ENCODE measurements around the gene AOC1. TPM values are rescaled to one million over a fixed set of nuclear protein-coding genes. Genes with fewer than 3 reads are reported as not detected.

AOC1 gene
- total and polyA plus RNA-seq, 7 donors: 1.4 to 155 (median 47.3) TPM; not detected in 3

DNA sequence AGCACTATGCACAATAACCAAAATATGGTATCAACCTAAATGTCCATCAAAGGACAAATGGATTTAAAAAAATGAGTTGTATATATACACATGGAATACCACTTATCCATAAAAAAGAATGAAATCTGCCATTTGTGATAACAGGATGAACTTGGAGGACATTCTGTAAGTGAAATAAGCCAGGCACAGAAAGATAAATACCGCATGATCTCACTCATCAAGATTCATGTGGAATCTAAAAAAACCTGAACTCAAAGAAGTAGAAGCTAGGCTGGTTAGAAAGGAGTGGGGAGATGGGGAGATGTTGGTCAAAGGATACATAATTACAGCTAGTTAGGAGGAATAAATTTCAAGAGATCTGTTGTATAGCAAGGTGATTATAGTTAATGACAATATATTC is 17.3 kb upstream of the AOC1 start:
- Histone ChIP-seq H3K4me1 (no peaks in the 10 kb centered on the region), H3K27me3 (no peaks in the 10 kb centered on the region), H3K9me3 (no peaks in the 10 kb centered on the region), H3K36me3 (no peaks in the 10 kb centered on the region), H3K4me3 (no peak overlapping the region), H3K27ac (no peak overlapping the region)
- TF ChIP-seq POLR2A (IDR thresholded peaks at IDR 0.05): no peak
- TF ChIP-seq, protein P1, sequence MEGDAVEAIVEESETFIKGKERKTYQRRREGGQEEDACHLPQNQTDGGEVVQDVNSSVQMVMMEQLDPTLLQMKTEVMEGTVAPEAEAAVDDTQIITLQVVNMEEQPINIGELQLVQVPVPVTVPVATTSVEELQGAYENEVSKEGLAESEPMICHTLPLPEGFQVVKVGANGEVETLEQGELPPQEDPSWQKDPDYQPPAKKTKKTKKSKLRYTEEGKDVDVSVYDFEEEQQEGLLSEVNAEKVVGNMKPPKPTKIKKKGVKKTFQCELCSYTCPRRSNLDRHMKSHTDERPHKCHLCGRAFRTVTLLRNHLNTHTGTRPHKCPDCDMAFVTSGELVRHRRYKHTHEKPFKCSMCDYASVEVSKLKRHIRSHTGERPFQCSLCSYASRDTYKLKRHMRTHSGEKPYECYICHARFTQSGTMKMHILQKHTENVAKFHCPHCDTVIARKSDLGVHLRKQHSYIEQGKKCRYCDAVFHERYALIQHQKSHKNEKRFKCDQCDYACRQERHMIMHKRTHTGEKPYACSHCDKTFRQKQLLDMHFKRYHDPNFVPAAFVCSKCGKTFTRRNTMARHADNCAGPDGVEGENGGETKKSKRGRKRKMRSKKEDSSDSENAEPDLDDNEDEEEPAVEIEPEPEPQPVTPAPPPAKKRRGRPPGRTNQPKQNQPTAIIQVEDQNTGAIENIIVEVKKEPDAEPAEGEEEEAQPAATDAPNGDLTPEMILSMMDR (IDR thresholded peaks at IDR 0.05): no peak
- no peak for TF ChIP-seq POLR2AphosphoS5 (IDR thresholded peaks at IDR 0.05)
- TF ChIP-seq EP300 (IDR thresholded peaks at IDR 0.05): no peak
- intact Hi-C loops (cut with DNase I): no loop called here
- WGBS, 2 donors: 85 to 93% methylated on average over 1 of the region's 1 CpG
- no peak for DNase-seq

GRCh38 chr7:150835702-150836280 is 16.5 kb upstream of the AOC1 start:
- WGBS, 2 donors: 80 to 86% methylated on average over 6 of the region's 6 CpGs
- TF ChIP-seq POLR2AphosphoS5 (IDR thresholded peaks at IDR 0.05): no peak
- no peak for TF ChIP-seq POLR2A (IDR thresholded peaks at IDR 0.05)
- no peak for TF ChIP-seq EP300 (IDR thresholded peaks at IDR 0.05)
- H3K4me1 ChIP-seq: no peaks in the 10 kb centered on the region
- H3K27ac ChIP-seq: no peak overlapping the region
- no peaks in the 10 kb centered on the region for H3K36me3 ChIP-seq
- H3K27me3 ChIP-seq: no peaks in the 10 kb centered on the region
- no peaks in the 10 kb centered on the region for H3K9me3 ChIP-seq
- DNase-seq: peak; percentile 36
- intact Hi-C loops (cut with DNase I): no loop called here
- H3K4me3 ChIP-seq: no peak overlapping the region

- Histone ChIP-seq H3K9me3 (no peaks in the 10 kb centered on the region), H3K27ac (no peak overlapping the region), H3K27me3 (no peaks in the 10 kb centered on the region), H3K4me3 (no peak overlapping the region), H3K4me1 (no peaks in the 10 kb centered on the region), H3K36me3 (no peaks in the 10 kb centered on the region)
- TF ChIP-seq POLR2A (IDR thresholded peaks at IDR 0.05) (no peak), EP300 (IDR thresholded peaks at IDR 0.05) (no peak), POLR2AphosphoS5 (IDR thresholded peaks at IDR 0.05) (no peak)
- WGBS, 2 donors: 86 to 90% methylated on average over 7 of the region's 7 CpGs
- intact Hi-C loops (cut with DNase I): no loop called here
- DNase-seq: peak; percentile 36
Observed at GRCh38 chr7:150838965-150839650, 13.2 kb upstream of the AOC1 start.

DNA sequence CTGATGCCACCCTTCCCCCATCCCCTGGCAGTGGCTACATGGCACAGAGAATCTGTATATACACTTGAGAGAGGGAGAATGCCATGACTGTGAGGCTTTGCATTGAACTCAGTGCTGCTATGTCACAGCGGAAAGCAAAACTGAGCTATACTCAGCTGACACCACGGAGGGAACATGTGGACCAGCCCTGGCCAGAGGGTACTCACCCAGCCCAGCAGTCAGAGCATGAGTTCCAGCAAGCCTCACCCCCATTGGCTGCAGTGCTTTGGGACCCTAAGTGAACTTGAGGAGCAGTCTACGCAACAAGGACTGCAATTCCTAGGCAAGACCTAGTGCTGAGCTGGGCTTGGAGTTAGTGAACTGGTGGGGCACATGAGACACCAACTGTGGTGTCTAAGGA is 10.3 kb upstream of the AOC1 start:
- TF ChIP-seq POLR2AphosphoS5 (IDR thresholded peaks at IDR 0.05) (no peak), POLR2A (IDR thresholded peaks at IDR 0.05) (no peak), EP300 (IDR thresholded peaks at IDR 0.05) (no peak)
- TF ChIP-seq, protein P1 (IDR thresholded peaks at IDR 0.05): no peak
- peak; percentile 17 for DNase-seq
- intact Hi-C loops (cut with DNase I): no loop called here
- no peaks in the 10 kb centered on the region for H3K27me3 ChIP-seq
- no peak overlapping the region for H3K4me3 ChIP-seq
- H3K27ac ChIP-seq: no peak overlapping the region
- WGBS, 2 donors: 94 to 99% methylated on average over 3 of the region's 3 CpGs
- H3K9me3 ChIP-seq: no peaks in the 10 kb centered on the region
- H3K36me3 ChIP-seq: no peaks in the 10 kb centered on the region
- peaks cover 0 to 12% (median 0%) of the 10 kb centered on the region in 4 donors for H3K4me1 ChIP-seq

DNA sequence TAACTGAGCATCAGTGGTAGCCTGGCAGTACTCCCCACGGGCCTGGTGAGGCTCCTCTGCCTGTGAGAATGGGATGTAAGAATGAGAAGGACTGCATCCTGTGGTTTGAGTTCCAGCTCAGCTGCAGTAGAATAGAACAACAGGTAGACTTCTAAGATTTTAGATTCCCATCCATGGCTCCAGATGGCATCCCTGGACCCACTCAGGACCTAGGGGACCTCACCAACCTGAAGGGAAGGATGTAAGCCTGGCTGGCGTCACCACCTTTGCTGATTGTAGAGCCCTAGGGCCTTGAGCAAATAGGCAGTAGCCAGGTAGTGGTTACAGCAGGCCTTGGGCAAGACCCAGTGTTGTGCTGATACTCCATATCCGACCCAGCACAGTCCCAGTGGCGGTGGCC is 9.6 kb upstream of the AOC1 start:
- Histone ChIP-seq H3K4me3 (no peak overlapping the region), H3K36me3 (no peaks in the 10 kb centered on the region), H3K27me3 (no peaks in the 10 kb centered on the region), H3K27ac (no peak overlapping the region), H3K9me3 (no peaks in the 10 kb centered on the region), H3K4me1 (peaks cover 0 to 12% (median 0%) of the 10 kb centered on the region in 4 donors)
- DNase-seq: no peak
- WGBS, 2 donors: 70 to 84% methylated on average over 4 of the region's 4 CpGs
- intact Hi-C loops (cut with DNase I): no loop called here
- TF ChIP-seq EP300 (IDR thresholded peaks at IDR 0.05): no peak
- no peak for TF ChIP-seq POLR2A (IDR thresholded peaks at IDR 0.05)

DNA sequence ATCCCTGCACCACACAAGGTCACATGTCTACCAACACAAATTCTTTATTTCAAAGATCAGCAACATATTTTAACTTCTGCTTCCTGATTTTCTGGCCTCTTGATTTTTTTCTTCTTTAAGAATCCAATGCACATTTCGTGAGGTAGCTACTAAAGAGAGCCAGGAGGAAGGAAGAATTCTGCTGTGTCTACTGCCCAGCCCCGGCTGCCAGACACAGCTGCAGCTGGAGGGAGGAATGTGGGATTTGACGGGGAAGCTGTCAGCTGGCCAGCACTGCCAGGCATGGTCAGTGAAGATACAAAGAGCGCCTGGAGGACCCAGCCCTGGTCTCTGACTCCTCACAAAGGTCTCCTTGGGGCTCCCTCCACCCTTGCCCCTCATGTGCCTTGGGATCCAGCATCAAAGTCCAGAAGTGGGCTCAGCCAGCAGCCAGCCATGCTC is 6.9 kb upstream of the AOC1 start:
- intact Hi-C loops (cut with DNase I): no loop called here
- no peaks in the 10 kb centered on the region for H3K27me3 ChIP-seq
- TF ChIP-seq EP300 (IDR thresholded peaks at IDR 0.05) (no peak), POLR2A (IDR thresholded peaks at IDR 0.05) (no peak), POLR2AphosphoS5 (IDR thresholded peaks at IDR 0.05) (no peak)
- TF ChIP-seq, protein P1 (IDR thresholded peaks at IDR 0.05): no peak
- peak; percentile 70 for DNase-seq
- no peaks in the 10 kb centered on the region for H3K36me3 ChIP-seq
- no peaks in the 10 kb centered on the region for H3K9me3 ChIP-seq
- H3K27ac ChIP-seq: no peak overlapping the region
- H3K4me3 ChIP-seq: no peak overlapping the region
- 19 to 23% methylated on average over 4 of the region's 4 CpGs for WGBS, 2 donors
- peaks cover 0 to 12% (median 0%) of the 10 kb centered on the region in 4 donors for H3K4me1 ChIP-seq
